Natural killer cell (primary cell): ENCODE measurements around the gene CDK17. TPM values are rescaled to one million over a fixed set of nuclear protein-coding genes. Genes with fewer than 3 reads are reported as not detected.

ENCODE experiments used
- ATAC-seq, 3 donors: fragments of 150-1000 bp in 2 of 3; fragments of 200-7000 bp in 1 of 3; cut with Tn5 transposase; 1 replicate in 1 of 3; 2 replicates in 2 of 3; pipeline ENCODE4 v1.10.0; 2021; ENCODE audit warnings: mild to moderate bottlenecking in 2 of 3, moderate library complexity in 2 of 3
- DNase-seq, 2 donors: peaks; one replicate each; pipeline versions ENCODE4 v3.0.0 to v3.0.0-alpha.2; 2013 to 2021; ENCODE audit warnings: mixed read lengths in 1 of 2
- H3K27ac ChIP-seq: one replicate; pipeline ENCODE4 v1.5.1; 2013; ENCODE audit warnings: mild to moderate bottlenecking, low read length
- H3K27me3 ChIP-seq: one replicate; pipeline ENCODE4 v1.6.1; 2013; ENCODE audit warnings: low read length; ENCODE audit not compliant: control insufficient read depth, insufficient read depth
- H3K36me3 ChIP-seq: one replicate; pipeline ENCODE4 v1.6.1; 2013; ENCODE audit warnings: low read length; ENCODE audit not compliant: control insufficient read depth, insufficient read depth
- H3K4me1 ChIP-seq: one replicate; pipeline ENCODE4 v1.6.1; 2013; ENCODE audit warnings: low read length; ENCODE audit not compliant: control insufficient read depth, insufficient read depth
- H3K4me3 ChIP-seq: one replicate; pipeline ENCODE4 v1.5.1; 2013; ENCODE audit warnings: low read length
- H3K9me3 ChIP-seq: one replicate; pipeline ENCODE4 v1.6.1; 2013; ENCODE audit warnings: low read length; ENCODE audit not compliant: control insufficient read depth, insufficient read depth
- H3K27ac Mint-ChIP-seq, 2 donors: one replicate each; pipeline ENCODE4 v1.8.0; 2022; ENCODE audit warnings: mild to moderate bottlenecking in 2 of 2, mixed read lengths in 2 of 2, moderate library complexity in 1 of 2
- H3K27me3 Mint-ChIP-seq, 2 donors: one replicate each; pipeline ENCODE4 v1.8.0; 2022; ENCODE audit warnings: low read depth in 2 of 2, mixed read lengths in 2 of 2
- H3K36me3 Mint-ChIP-seq: one replicate; pipeline ENCODE4 v1.8.0; 2022; ENCODE audit warnings: mixed read lengths
- H3K4me1 Mint-ChIP-seq, 2 donors: one replicate each; pipeline ENCODE4 v1.8.0; 2022; ENCODE audit warnings: mixed read lengths in 2 of 2
- H3K4me3 Mint-ChIP-seq: one replicate; pipeline ENCODE4 v1.8.0; 2022; ENCODE audit warnings: mild to moderate bottlenecking, moderate library complexity, mixed read lengths
- H3K9me3 Mint-ChIP-seq, 2 donors: one replicate each; pipeline ENCODE4 v1.8.0; 2022; ENCODE audit warnings: mixed read lengths in 2 of 2
- CTCF ChIP-seq: fragments of 200-600 bp; IDR thresholded peaks from one replicate; pipeline ENCODE4 v1.8.0; 2022; ENCODE audit warnings: antibody characterized with exemption
- WGBS: methylation state at CpG from one replicate; pipeline ENCODE4 v1.1.7; 2013; ENCODE audit warnings: missing lambda C conversion rate; ENCODE audit not compliant: insufficient coverage; 5-methylcytosine and 5-hydroxymethylcytosine counted together
- intact Hi-C: fragments of 100-400 bp; cut with micrococcal nuclease; formaldehyde crosslinking; loops from one replicate; pipeline ENCODE4 v1.14.2; 2022
- total RNA-seq, 4 donors: library from RNA; stranded (reverse); fragments of 120-200 nt in 1 of 4; gene quantifications; one replicate each; pipeline versions ENCODE4 v1.2.3 to v1.2.4, GENCODE V29; 2013 to 2022

CDK17 gene
- total RNA-seq, 3 donors from 2014 or later (not counting 1 experiment from before 2014, with no cell fraction given): 199 to 234 (median 232) TPM

- Mint-ChIP-seq H3K36me3 (peaks cover 15% of the 10 kb centered on the region), H3K27ac (peak overlapping the region; percentile 62 to 77), H3K4me1 (peaks cover 16 to 26% of the 10 kb centered on the region in 2 donors), H3K9me3 (no peaks in the 10 kb centered on the region), H3K27me3 (no peaks in the 10 kb centered on the region), H3K4me3 (no peak overlapping the region)
- H3K9me3 ChIP-seq: no peaks in the 10 kb centered on the region
- H3K27me3 ChIP-seq: no peaks in the 10 kb centered on the region
- 100% methylated on average over 1 of the region's 2 CpGs for WGBS
- ATAC-seq (no peak), DNase-seq (no peak)
- peaks cover 14% of the 10 kb centered on the region for H3K4me1 ChIP-seq
- intact Hi-C loops: no loop called here
- peaks cover 41% of the 10 kb centered on the region for H3K36me3 ChIP-seq
- TF ChIP-seq CTCF: no peak
- H3K4me3 ChIP-seq: no peak overlapping the region
- no peak overlapping the region for H3K27ac ChIP-seq
These were observed 140.0 kb downstream of the CDK17 start for GRCh38 chr12:96260231-96260630.

- H3K36me3 ChIP-seq: peaks cover 28% of the 10 kb centered on the region
- Mint-ChIP-seq H3K4me3 (no peak overlapping the region), H3K36me3 (peaks cover 11% of the 10 kb centered on the region), H3K27me3 (no peaks in the 10 kb centered on the region), H3K9me3 (no peaks in the 10 kb centered on the region), H3K27ac (no peak overlapping the region), H3K4me1 (peaks cover 16 to 21% of the 10 kb centered on the region in 2 donors)
- peak overlapping the region; percentile 46 for H3K27ac ChIP-seq
- H3K27me3 ChIP-seq: no peaks in the 10 kb centered on the region
- H3K4me1 ChIP-seq: peaks cover 14% of the 10 kb centered on the region
- peak in 1 of 2 donors; percentile 68 for DNase-seq
- TF ChIP-seq CTCF: no peak
- intact Hi-C loops: no loop called here
- H3K9me3 ChIP-seq: no peaks in the 10 kb centered on the region
- 63% methylated on average over 8 of the region's 8 CpGs for WGBS
- no peak overlapping the region for H3K4me3 ChIP-seq
- ATAC-seq: peak; percentile 71 to 84 (median 76)
These were observed 141.9 kb downstream of the CDK17 start for GRCh38 chr12:96258104-96258961.

- no peak overlapping the region for H3K4me3 Mint-ChIP-seq
- no peak overlapping the region for H3K27ac Mint-ChIP-seq
- H3K9me3 Mint-ChIP-seq: no peaks in the 10 kb centered on the region
- H3K27ac ChIP-seq: peak overlapping the region; percentile 46
- H3K27me3 ChIP-seq: no peaks in the 10 kb centered on the region
- H3K4me1 ChIP-seq: peaks cover 14% of the 10 kb centered on the region
- H3K36me3 Mint-ChIP-seq: peaks cover 7% of the 10 kb centered on the region
- no peak for TF ChIP-seq CTCF
- no peak overlapping the region for H3K4me3 ChIP-seq
- no peaks in the 10 kb centered on the region for H3K9me3 ChIP-seq
- DNase-seq: no peak
- H3K27me3 Mint-ChIP-seq: no peaks in the 10 kb centered on the region
- intact Hi-C loops: no loop called here
- WGBS: no CpG with 5 or more reads among the region's 2 CpGs
- peaks cover 15 to 19% of the 10 kb centered on the region in 2 donors for H3K4me1 Mint-ChIP-seq
- ATAC-seq: no peak
- peaks cover 27% of the 10 kb centered on the region for H3K36me3 ChIP-seq
These were observed 142.6 kb downstream of the CDK17 start for GRCh38 chr12:96257550-96258103.
